Fibroblast of lung (primary cell): ENCODE measurements around the gene GHSR. TPM values are rescaled to one million over a fixed set of nuclear protein-coding genes. Genes with fewer than 3 reads are reported as not detected.

Experiments
- DNase-seq, 2 donors: peaks; one replicate each; pipeline versions ENCODE4 v3.0.0 to v3.0.0-alpha.2; 2010; ENCODE audit warnings: low read depth in 2 of 2
- H2AFZ ChIP-seq: 2 replicates; pipeline ENCODE4 v1.5.1; 2012; ENCODE audit warnings: low read length, control low read depth, inconsistent platforms
- H3K27ac ChIP-seq: 2 replicates; pipeline ENCODE4 v1.5.1; 2011; ENCODE audit warnings: low read length, control low read depth; ENCODE audit not compliant: insufficient read depth
- H3K27me3 ChIP-seq: 2 replicates; pipeline ENCODE4 v1.5.1; 2011; ENCODE audit warnings: mild to moderate bottlenecking, low read length; ENCODE audit not compliant: control insufficient read depth, insufficient read depth
- H3K36me3 ChIP-seq: 2 replicates; pipeline ENCODE4 v1.5.1; 2011; ENCODE audit warnings: low read length; ENCODE audit not compliant: control insufficient read depth, insufficient read depth
- H3K4me1 ChIP-seq: 2 replicates; pipeline ENCODE4 v1.5.1; 2011; ENCODE audit warnings: low read length; ENCODE audit not compliant: control insufficient read depth, insufficient read depth; ENCODE audit errors: extremely low read depth
- H3K4me2 ChIP-seq: 2 replicates; pipeline ENCODE4 v1.5.1; 2011; ENCODE audit warnings: low read length, control low read depth; ENCODE audit not compliant: insufficient read depth; ENCODE audit errors: extremely low read depth
- H3K4me3 ChIP-seq, 4 experiments: fragments of 200-600 bp in 1 of 4; sonication (generic) in 1 of 4; replicated peaks in 1 of 4; 2 replicates each; pipeline ENCODE4 v1.5.1; 2011 to 2016; ENCODE audit warnings: low read length in 4 of 4, low read depth in 3 of 4, mild to moderate bottlenecking in 3 of 4, control low read depth in 2 of 4, inconsistent platforms in 1 of 4, mixed read lengths in 1 of 4; ENCODE audit not compliant: insufficient read depth in 1 of 4; ENCODE audit errors: control extremely low read depth in 1 of 4
- H3K79me2 ChIP-seq: 2 replicates; pipeline ENCODE4 v1.5.1; 2012; ENCODE audit warnings: mild to moderate bottlenecking, low read length, inconsistent platforms; ENCODE audit not compliant: control insufficient read depth, insufficient read depth
- H3K9ac ChIP-seq: 2 replicates; pipeline ENCODE4 v1.5.1; 2011; ENCODE audit warnings: mild to moderate bottlenecking, low read length, control low read depth; ENCODE audit not compliant: insufficient read depth
- H3K9me3 ChIP-seq: 2 replicates; pipeline ENCODE4 v1.5.1; 2012; ENCODE audit warnings: low read depth, low read length; ENCODE audit not compliant: control insufficient read depth, insufficient read depth
- H4K20me1 ChIP-seq: 2 replicates; pipeline ENCODE4 v1.5.1; 2011; ENCODE audit warnings: low read length; ENCODE audit not compliant: control insufficient read depth, insufficient read depth; ENCODE audit errors: extremely low read depth
- EZH2 ChIP-seq: IDR thresholded peaks from 2 replicates; pipeline ENCODE4 v1.5.1; 2012; ENCODE audit warnings: low read length, control low read depth, mild to moderate bottlenecking; ENCODE audit errors: missing control alignments
- polyA plus RNA-seq, 2 donors: library from polyadenylated mRNA; depleted of rRNA in 1 of 2; stranded (reverse) in 1 of 2; unstranded in 1 of 2; fragments of >200 nt; gene quantifications; 2 replicates each; pipeline ENCODE4 v1.2.1, GENCODE V29; 2011 to 2012; ENCODE audit warnings: missing spikeins in 1 of 2
- total RNA-seq: library from RNA; depleted of rRNA; stranded (reverse); fragments of >200 nt; gene quantifications from 2 replicates; pipeline ENCODE4 v1.2.1, GENCODE V29; 2014
- TF ChIP-seq, protein P1 (sequence below), 2 donors: IDR thresholded peaks in 1 of 2; conservative IDR thresholded peaks in 1 of 2; 1 replicate in 1 of 2; 2 replicates in 1 of 2; pipeline ENCODE4 v1.5.1; 2011 to 2012; ENCODE audit warnings: low read length in 2 of 2, control low read depth in 1 of 2, inconsistent platforms in 1 of 2, low read depth in 1 of 2, mild to moderate bottlenecking in 1 of 2

Gene GHSR
- total and polyA plus RNA-seq, 2 donors (not counting 1 experiment from before 2014, with no cell fraction given) = not detected

DNA sequence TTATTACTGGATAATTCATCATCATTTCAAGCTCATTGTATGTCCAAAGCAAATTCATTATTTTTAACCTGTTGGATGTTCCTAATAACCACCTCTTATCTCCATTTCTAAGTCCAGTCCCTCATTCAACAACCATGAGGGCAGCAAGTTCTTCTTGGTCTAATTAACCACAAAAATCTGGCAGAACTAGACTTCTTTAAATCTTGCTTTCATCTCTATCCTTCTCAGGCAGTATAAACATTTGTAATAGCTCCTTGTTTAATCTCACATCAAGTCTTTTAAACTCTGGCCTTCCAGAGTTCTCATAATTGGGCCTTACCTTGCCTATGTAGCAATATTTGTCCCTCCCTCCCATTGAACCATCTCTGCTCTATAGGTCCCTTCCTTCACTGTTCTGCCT, 17.0 kb upstream of the GHSR start:
- no peaks in the 10 kb centered on the region for H3K36me3 ChIP-seq
- no peaks in the 10 kb centered on the region for H4K20me1 ChIP-seq
- no peaks in the 10 kb centered on the region for H3K9me3 ChIP-seq
- H3K9ac ChIP-seq = no peak overlapping the region
- H3K27me3 ChIP-seq = no peaks in the 10 kb centered on the region
- no peak overlapping the region for H3K27ac ChIP-seq
- H3K4me2 ChIP-seq = no peak overlapping the region
- TF ChIP-seq EZH2 = no peak
- TF ChIP-seq, protein P1, sequence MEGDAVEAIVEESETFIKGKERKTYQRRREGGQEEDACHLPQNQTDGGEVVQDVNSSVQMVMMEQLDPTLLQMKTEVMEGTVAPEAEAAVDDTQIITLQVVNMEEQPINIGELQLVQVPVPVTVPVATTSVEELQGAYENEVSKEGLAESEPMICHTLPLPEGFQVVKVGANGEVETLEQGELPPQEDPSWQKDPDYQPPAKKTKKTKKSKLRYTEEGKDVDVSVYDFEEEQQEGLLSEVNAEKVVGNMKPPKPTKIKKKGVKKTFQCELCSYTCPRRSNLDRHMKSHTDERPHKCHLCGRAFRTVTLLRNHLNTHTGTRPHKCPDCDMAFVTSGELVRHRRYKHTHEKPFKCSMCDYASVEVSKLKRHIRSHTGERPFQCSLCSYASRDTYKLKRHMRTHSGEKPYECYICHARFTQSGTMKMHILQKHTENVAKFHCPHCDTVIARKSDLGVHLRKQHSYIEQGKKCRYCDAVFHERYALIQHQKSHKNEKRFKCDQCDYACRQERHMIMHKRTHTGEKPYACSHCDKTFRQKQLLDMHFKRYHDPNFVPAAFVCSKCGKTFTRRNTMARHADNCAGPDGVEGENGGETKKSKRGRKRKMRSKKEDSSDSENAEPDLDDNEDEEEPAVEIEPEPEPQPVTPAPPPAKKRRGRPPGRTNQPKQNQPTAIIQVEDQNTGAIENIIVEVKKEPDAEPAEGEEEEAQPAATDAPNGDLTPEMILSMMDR (conservative IDR thresholded peaks at IDR 0.05 in 1 of 2, IDR thresholded peaks at IDR 0.05 in 1 of 2; ENCODE audit: low read depth in 1 of 2, low read length in 2 of 2) = no peak
- no peaks in the 10 kb centered on the region for H3K4me1 ChIP-seq
- no peak overlapping the region for H2AFZ ChIP-seq
- no peak overlapping the region for H3K4me3 ChIP-seq
- H3K79me2 ChIP-seq = no peaks in the 10 kb centered on the region
- peak in 1 of 2 donors; percentile 31 for DNase-seq

DNA sequence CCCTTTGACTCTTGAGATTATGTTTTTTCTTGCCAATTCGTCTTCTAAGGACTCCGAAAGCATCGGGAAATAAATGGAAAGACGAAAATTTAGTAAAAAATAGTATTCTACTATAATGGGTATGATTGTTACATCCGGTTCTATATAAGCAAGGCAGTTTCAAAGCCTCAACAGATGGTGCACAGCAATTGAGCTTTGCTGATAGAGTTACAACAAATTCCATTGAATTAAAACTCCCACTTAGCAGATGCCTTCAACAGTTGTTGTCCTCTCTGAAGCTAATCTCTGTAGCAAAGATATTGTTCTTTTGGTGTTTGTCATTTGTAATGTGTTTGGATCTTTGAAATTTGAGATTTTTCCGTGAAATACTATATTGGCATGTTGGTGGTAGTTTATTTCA, 16.1 kb upstream of the GHSR start:
- Histone ChIP-seq H2AFZ (no peak overlapping the region), H3K4me2 (no peak overlapping the region), H3K9me3 (no peaks in the 10 kb centered on the region), H3K79me2 (no peaks in the 10 kb centered on the region), H3K4me1 (no peaks in the 10 kb centered on the region), H4K20me1 (no peaks in the 10 kb centered on the region), H3K9ac (no peak overlapping the region), H3K27ac (no peak overlapping the region), H3K36me3 (no peaks in the 10 kb centered on the region), H3K27me3 (no peaks in the 10 kb centered on the region), H3K4me3 (no peak overlapping the region)
- TF ChIP-seq, protein P1 (conservative IDR thresholded peaks at IDR 0.05 in 1 of 2, IDR thresholded peaks at IDR 0.05 in 1 of 2; ENCODE audit: low read depth in 1 of 2, low read length in 2 of 2) = no peak
- TF ChIP-seq EZH2 = no peak
- DNase-seq = no peak

DNA sequence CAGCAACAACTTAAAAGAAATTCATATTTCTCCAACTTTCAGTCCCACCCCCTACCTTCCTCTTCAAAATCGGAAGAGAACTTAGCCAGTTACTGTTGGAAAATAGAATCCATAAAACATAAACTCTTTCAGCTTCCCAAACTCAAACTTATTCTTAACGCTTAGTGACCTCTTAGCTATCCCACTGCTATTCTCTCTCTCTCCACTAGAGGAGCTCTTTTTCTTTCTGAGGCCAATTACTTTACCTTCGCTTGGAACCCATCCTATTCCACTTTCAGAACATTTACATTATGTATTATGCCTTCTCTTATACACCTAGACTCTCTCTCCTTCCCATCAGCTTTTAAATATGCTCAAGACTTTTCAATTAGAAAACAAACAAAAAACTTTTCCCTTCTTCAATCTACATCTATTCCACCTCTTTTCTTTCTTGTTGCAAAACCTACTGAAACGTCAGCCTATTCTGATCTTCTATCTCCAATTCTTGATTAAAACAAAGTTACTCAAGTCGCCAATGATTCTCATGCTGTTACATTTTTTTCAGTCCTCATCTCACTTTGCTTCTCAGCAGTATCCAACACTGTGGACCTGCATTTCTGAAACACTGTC, 13.4 kb upstream of the GHSR start:
- Histone ChIP-seq H3K36me3 (no peaks in the 10 kb centered on the region), H3K27ac (no peak overlapping the region), H3K9me3 (no peaks in the 10 kb centered on the region), H3K4me3 (no peak overlapping the region), H3K79me2 (no peaks in the 10 kb centered on the region), H3K4me1 (no peaks in the 10 kb centered on the region), H3K4me2 (no peak overlapping the region), H3K27me3 (no peaks in the 10 kb centered on the region), H3K9ac (no peak overlapping the region), H2AFZ (no peak overlapping the region), H4K20me1 (no peaks in the 10 kb centered on the region)
- peak; percentile 5 to 33 for DNase-seq
- TF ChIP-seq EZH2 = no peak
- TF ChIP-seq, protein P1 (conservative IDR thresholded peaks at IDR 0.05 in 1 of 2, IDR thresholded peaks at IDR 0.05 in 1 of 2; ENCODE audit: low read depth in 1 of 2, low read length in 2 of 2) = peak; percentile 84 to 95
